Measurements from ENCODE around the gene BOC. TPM values are rescaled to one million over a fixed set of nuclear protein-coding genes. Genes with fewer than 3 reads are reported as not detected.

Gene BOC
- total and polyA plus RNA-seq, 2 donors (not counting 3 experiments of a cell fraction or from before 2014, with no cell fraction given), result 0.07 TPM; not detected in 1

DNA sequence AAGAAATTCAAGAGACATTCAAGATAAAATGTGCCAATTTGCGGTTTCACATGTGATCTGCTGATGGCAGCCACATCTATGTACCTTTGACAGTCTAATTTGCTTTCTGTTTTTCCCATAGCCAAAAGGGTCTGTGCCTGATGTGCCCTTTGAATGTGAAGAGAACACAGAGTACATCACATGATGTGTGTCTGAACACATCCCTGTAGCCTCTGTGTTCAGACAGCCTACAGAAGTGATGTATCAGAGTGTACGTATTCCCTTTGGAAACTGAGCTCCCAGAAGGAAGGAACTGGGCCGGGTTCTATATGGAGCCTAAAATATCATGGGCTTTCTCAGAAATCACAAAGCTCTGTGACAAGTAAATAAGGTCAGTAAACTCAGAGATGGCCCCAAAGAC is 52.4 kb downstream of the BOC start:
- Histone ChIP-seq H2AFZ (ENCODE audit: low read depth, low read length) (no peak overlapping the region), H3K79me2 (ENCODE audit: control insufficient read depth, insufficient read depth, low read length) (no peaks in the 10 kb centered on the region), H3K36me3 (ENCODE audit: control insufficient read depth in 2 of 2, extremely low read depth in 1 of 2, insufficient read depth in 2 of 2, low read length in 2 of 2) (no peaks in the 10 kb centered on the region), H3K4me3 (replicated peaks in 1 of 3; ENCODE audit: insufficient read depth in 1 of 3, low read depth in 1 of 3, low read length in 3 of 3) (no peak overlapping the region), H3K4me1 (ENCODE audit: control insufficient read depth, extremely low read depth, insufficient read depth, low read length) (no peaks in the 10 kb centered on the region), H3K27me3 (ENCODE audit: control insufficient read depth in 2 of 2, insufficient read depth in 2 of 2, low read length in 2 of 2) (no peaks in the 10 kb centered on the region), H3K27ac (ENCODE audit: insufficient read depth, low read depth, low read length) (no peak overlapping the region), H3K9me1 (replicated peaks; ENCODE audit: control insufficient read depth, extremely low read depth, insufficient read depth, low read length) (no peaks in the 10 kb centered on the region), H4K20me1 (replicated peaks; ENCODE audit: control insufficient read depth, extremely low read depth, insufficient read depth, low read length) (no peaks in the 10 kb centered on the region), H3K9me3 (replicated peaks; ENCODE audit: control insufficient read depth, insufficient read depth, low read length) (no peaks in the 10 kb centered on the region), H3K4me2 (ENCODE audit: insufficient read depth, low read length) (no peak overlapping the region), H3K9ac (replicated peaks; ENCODE audit: extremely low read depth, insufficient read depth, low read length) (no peak overlapping the region)
- ChIA-PET CTCF (interaction anchor here (1.0 to 1.3 kb wide), 3 partner anchors 9 to 24 kb away, joined by 3 to 6 read pairs (median 3); no protein-coding TSS in a partner anchor), POLR2A (no interaction called here)
- no peak for TF ChIP-seq POLR2A (IDR thresholded peaks at IDR 0.05; ENCODE audit: low read depth, low read length)
- no peak for TF ChIP-seq GATA2 (IDR thresholded peaks at IDR 0.05; ENCODE audit: insufficient read depth, insufficient read length, low read depth, low read length)
- TF ChIP-seq MYC (IDR thresholded peaks at IDR 0.05; ENCODE audit: low read depth, low read length), result no peak
- TF ChIP-seq, protein P1, sequence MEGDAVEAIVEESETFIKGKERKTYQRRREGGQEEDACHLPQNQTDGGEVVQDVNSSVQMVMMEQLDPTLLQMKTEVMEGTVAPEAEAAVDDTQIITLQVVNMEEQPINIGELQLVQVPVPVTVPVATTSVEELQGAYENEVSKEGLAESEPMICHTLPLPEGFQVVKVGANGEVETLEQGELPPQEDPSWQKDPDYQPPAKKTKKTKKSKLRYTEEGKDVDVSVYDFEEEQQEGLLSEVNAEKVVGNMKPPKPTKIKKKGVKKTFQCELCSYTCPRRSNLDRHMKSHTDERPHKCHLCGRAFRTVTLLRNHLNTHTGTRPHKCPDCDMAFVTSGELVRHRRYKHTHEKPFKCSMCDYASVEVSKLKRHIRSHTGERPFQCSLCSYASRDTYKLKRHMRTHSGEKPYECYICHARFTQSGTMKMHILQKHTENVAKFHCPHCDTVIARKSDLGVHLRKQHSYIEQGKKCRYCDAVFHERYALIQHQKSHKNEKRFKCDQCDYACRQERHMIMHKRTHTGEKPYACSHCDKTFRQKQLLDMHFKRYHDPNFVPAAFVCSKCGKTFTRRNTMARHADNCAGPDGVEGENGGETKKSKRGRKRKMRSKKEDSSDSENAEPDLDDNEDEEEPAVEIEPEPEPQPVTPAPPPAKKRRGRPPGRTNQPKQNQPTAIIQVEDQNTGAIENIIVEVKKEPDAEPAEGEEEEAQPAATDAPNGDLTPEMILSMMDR (IDR thresholded peaks at IDR 0.05; ENCODE audit: extremely low read depth in 1 of 2, insufficient read depth in 1 of 2, low read depth in 1 of 2, low read length in 2 of 2), result no peak
- no peak for TF ChIP-seq JUN (IDR thresholded peaks at IDR 0.05; ENCODE audit: borderline replicate concordance, insufficient read depth, insufficient read length, low read depth)
- no peak for TF ChIP-seq POLR2AphosphoS5 (IDR thresholded peaks at IDR 0.05; ENCODE audit: insufficient read depth, low read depth, low read length)
- TF ChIP-seq, protein P2, sequence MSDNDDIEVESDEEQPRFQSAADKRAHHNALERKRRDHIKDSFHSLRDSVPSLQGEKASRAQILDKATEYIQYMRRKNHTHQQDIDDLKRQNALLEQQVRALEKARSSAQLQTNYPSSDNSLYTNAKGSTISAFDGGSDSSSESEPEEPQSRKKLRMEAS (IDR thresholded peaks at IDR 0.05; ENCODE audit: insufficient read depth, insufficient read length), result no peak
- no TSS peak for BruUV-seq (replicated peaks)
- FAIRE-seq (no peak), DNase-seq (ENCODE audit: low read depth, low spot score) (no peak)
- intact Hi-C loops (cut with micrococcal nuclease), result no loop called here
- dilution Hi-C loops (cut with MboI; ENCODE audit: extremely low pct_ligation_motif_present, low sequenced_read_pairs), result no loop called here

All from endothelial cell of umbilical vein (primary cell).